Activated naive CD8-positive, alpha-beta T cell treated with anti-CD3 and anti-CD28 coated beads for 36 hours (primary cell): Measurements from ENCODE around the gene GREB1L. TPM values are rescaled to one million over a fixed set of nuclear protein-coding genes. Genes with fewer than 3 reads are reported as not detected.

Source experiments
- DNase-seq: peaks from one replicate; pipeline ENCODE4 v3.0.0; 2021
- H3K27ac Mint-ChIP-seq: one replicate; pipeline ENCODE4 v1.8.0; 2022; ENCODE audit warnings: mild to moderate bottlenecking, moderate library complexity, mixed read lengths
- H3K27me3 Mint-ChIP-seq: one replicate; pipeline ENCODE4 v1.8.0; 2022; ENCODE audit warnings: mild to moderate bottlenecking, mixed read lengths
- H3K36me3 Mint-ChIP-seq: one replicate; pipeline ENCODE4 v1.8.0; 2021; ENCODE audit warnings: mild to moderate bottlenecking, mixed read lengths
- H3K4me1 Mint-ChIP-seq: one replicate; pipeline ENCODE4 v1.8.0; 2021; ENCODE audit warnings: mixed read lengths
- H3K4me3 Mint-ChIP-seq: one replicate; pipeline ENCODE4 v1.8.0; 2022; ENCODE audit warnings: mild to moderate bottlenecking, moderate library complexity, mixed read lengths
- H3K9me3 Mint-ChIP-seq: one replicate; pipeline ENCODE4 v1.8.0; 2022; ENCODE audit warnings: mixed read lengths
- total RNA-seq, 2 experiments: library from RNA; stranded (reverse); gene quantifications; one replicate each; pipeline ENCODE4 v1.2.3, GENCODE V29; 2021

The GREB1L gene
- total RNA-seq, 2 experiments from 2014 or later: not detected

- H3K36me3 Mint-ChIP-seq: no peaks in the 10 kb centered on the region
- H3K27ac Mint-ChIP-seq: no peak overlapping the region
- H3K27me3 Mint-ChIP-seq: peaks cover 11% of the 10 kb centered on the region
- no peak for DNase-seq
- H3K9me3 Mint-ChIP-seq: no peaks in the 10 kb centered on the region
- no peaks in the 10 kb centered on the region for H3K4me1 Mint-ChIP-seq
- H3K4me3 Mint-ChIP-seq: no peak overlapping the region
These were observed 237.7 kb downstream of the GREB1L start for GRCh38 chr18:21479721-21480120.

- Mint-ChIP-seq H3K9me3 (no peaks in the 10 kb centered on the region), H3K4me1 (peaks cover 2% of the 10 kb centered on the region), H3K27ac (no peak overlapping the region), H3K4me3 (no peak overlapping the region), H3K36me3 (no peaks in the 10 kb centered on the region), H3K27me3 (peaks cover 9% of the 10 kb centered on the region)
- DNase-seq: no peak
These were observed 239.7 kb downstream of the GREB1L start for GRCh38 chr18:21481739-21482138.

GRCh38 chr18:21483051-21483450, 241.0 kb downstream of the GREB1L start:
- peaks cover 2% of the 10 kb centered on the region for H3K4me1 Mint-ChIP-seq
- no peak overlapping the region for H3K4me3 Mint-ChIP-seq
- H3K27ac Mint-ChIP-seq: no peak overlapping the region
- no peak for DNase-seq
- no peaks in the 10 kb centered on the region for H3K9me3 Mint-ChIP-seq
- H3K27me3 Mint-ChIP-seq: peaks cover 9% of the 10 kb centered on the region
- H3K36me3 Mint-ChIP-seq: no peaks in the 10 kb centered on the region

- H3K4me1 Mint-ChIP-seq: peaks cover 2% of the 10 kb centered on the region
- no peaks in the 10 kb centered on the region for H3K9me3 Mint-ChIP-seq
- no peaks in the 10 kb centered on the region for H3K36me3 Mint-ChIP-seq
- no peak overlapping the region for H3K27ac Mint-ChIP-seq
- peaks cover 9% of the 10 kb centered on the region for H3K27me3 Mint-ChIP-seq
- DNase-seq: no peak
- H3K4me3 Mint-ChIP-seq: no peak overlapping the region
These were observed 243.0 kb downstream of the GREB1L start for GRCh38 chr18:21484851-21485636.

GRCh38 chr18:21486905-21487437, 244.9 kb downstream of the GREB1L start:
- no peak for DNase-seq
- H3K4me1 Mint-ChIP-seq: peaks cover 2% of the 10 kb centered on the region
- H3K27me3 Mint-ChIP-seq: peaks cover 3% of the 10 kb centered on the region
- H3K27ac Mint-ChIP-seq: no peak overlapping the region
- H3K4me3 Mint-ChIP-seq: no peak overlapping the region
- H3K9me3 Mint-ChIP-seq: no peaks in the 10 kb centered on the region
- H3K36me3 Mint-ChIP-seq: no peaks in the 10 kb centered on the region

GRCh38 chr18:21489119-21489750, 247.2 kb downstream of the GREB1L start:
- H3K4me3 Mint-ChIP-seq: no peak overlapping the region
- peaks cover 3% of the 10 kb centered on the region for H3K27me3 Mint-ChIP-seq
- no peak overlapping the region for H3K27ac Mint-ChIP-seq
- no peaks in the 10 kb centered on the region for H3K9me3 Mint-ChIP-seq
- DNase-seq: peak; percentile 8
- no peaks in the 10 kb centered on the region for H3K36me3 Mint-ChIP-seq
- H3K4me1 Mint-ChIP-seq: peaks cover 2% of the 10 kb centered on the region

GRCh38 chr18:21489919-21490495, 248.0 kb downstream of the GREB1L start:
- H3K27ac Mint-ChIP-seq: no peak overlapping the region
- no peaks in the 10 kb centered on the region for H3K9me3 Mint-ChIP-seq
- peaks cover 2% of the 10 kb centered on the region for H3K4me1 Mint-ChIP-seq
- no peaks in the 10 kb centered on the region for H3K36me3 Mint-ChIP-seq
- H3K27me3 Mint-ChIP-seq: peaks cover 3% of the 10 kb centered on the region
- no peak for DNase-seq
- H3K4me3 Mint-ChIP-seq: no peak overlapping the region

GRCh38 chr18:21490748-21491147, 248.7 kb downstream of the GREB1L start:
- H3K36me3 Mint-ChIP-seq: no peaks in the 10 kb centered on the region
- H3K27ac Mint-ChIP-seq: no peak overlapping the region
- H3K4me1 Mint-ChIP-seq: no peaks in the 10 kb centered on the region
- no peak for DNase-seq
- no peaks in the 10 kb centered on the region for H3K9me3 Mint-ChIP-seq
- no peaks in the 10 kb centered on the region for H3K27me3 Mint-ChIP-seq
- no peak overlapping the region for H3K4me3 Mint-ChIP-seq

GRCh38 chr18:21496277-21496835, 254.3 kb downstream of the GREB1L start:
- Mint-ChIP-seq H3K4me1 (no peaks in the 10 kb centered on the region), H3K9me3 (no peaks in the 10 kb centered on the region), H3K4me3 (no peak overlapping the region), H3K27me3 (no peaks in the 10 kb centered on the region), H3K27ac (no peak overlapping the region), H3K36me3 (no peaks in the 10 kb centered on the region)
- DNase-seq: no peak

GRCh38 chr18:21499997-21500396, 258.0 kb downstream of the GREB1L start:
- Mint-ChIP-seq H3K4me3 (no peak overlapping the region), H3K9me3 (no peaks in the 10 kb centered on the region), H3K27ac (no peak overlapping the region), H3K27me3 (no peaks in the 10 kb centered on the region), H3K36me3 (no peaks in the 10 kb centered on the region), H3K4me1 (no peaks in the 10 kb centered on the region)
- DNase-seq: no peak

- DNase-seq: no peak
- Mint-ChIP-seq H3K36me3 (no peaks in the 10 kb centered on the region), H3K9me3 (no peaks in the 10 kb centered on the region), H3K27ac (no peak overlapping the region), H3K4me3 (no peak overlapping the region), H3K27me3 (no peaks in the 10 kb centered on the region), H3K4me1 (no peaks in the 10 kb centered on the region)
These were observed 260.6 kb downstream of the GREB1L start for GRCh38 chr18:21502661-21503060.

- DNase-seq: no peak
- Mint-ChIP-seq H3K27ac (no peak overlapping the region), H3K27me3 (no peaks in the 10 kb centered on the region), H3K4me3 (no peak overlapping the region), H3K9me3 (peaks cover 5% of the 10 kb centered on the region), H3K36me3 (peaks cover 13% of the 10 kb centered on the region), H3K4me1 (no peaks in the 10 kb centered on the region)
These were observed 266.1 kb downstream of the GREB1L start for GRCh38 chr18:21507913-21508701.

GRCh38 chr18:21509062-21509461, 267.0 kb downstream of the GREB1L start:
- Mint-ChIP-seq H3K36me3 (peaks cover 21% of the 10 kb centered on the region), H3K4me3 (no peak overlapping the region), H3K9me3 (peaks cover 5% of the 10 kb centered on the region)

GRCh38 chr18:21513292-21513691, 271.3 kb downstream of the GREB1L start:
- Mint-ChIP-seq H3K9me3 (peaks cover 5% of the 10 kb centered on the region), H3K27me3 (no peaks in the 10 kb centered on the region), H3K4me1 (no peaks in the 10 kb centered on the region), H3K27ac (no peak overlapping the region), H3K36me3 (peaks cover 28% of the 10 kb centered on the region), H3K4me3 (no peak overlapping the region)
- no peak for DNase-seq

More at GRCh38 chr18:21509062-21509461, 267.0 kb downstream of the GREB1L start:
- Mint-ChIP-seq H3K4me1 (no peaks in the 10 kb centered on the region), H3K27ac (no peak overlapping the region), H3K27me3 (no peaks in the 10 kb centered on the region)
- DNase-seq: no peak
